HUES48 (cell line): Measurements from ENCODE around the gene ANKRD34B.

Source experiments
- H3K27ac ChIP-seq: one replicate; pipeline ENCODE4 v1.7.0; 2013; ENCODE audit warnings: low read depth, low read length, inconsistent platforms
- H3K27me3 ChIP-seq: 2 replicates; pipeline ENCODE4 v1.6.1; 2013; ENCODE audit warnings: mild to moderate bottlenecking, low read length; ENCODE audit not compliant: control insufficient read depth, insufficient read depth
- H3K36me3 ChIP-seq: 2 replicates; pipeline ENCODE4 v1.6.1; 2013; ENCODE audit warnings: low read length; ENCODE audit not compliant: control insufficient read depth, insufficient read depth
- H3K4me1 ChIP-seq: 2 replicates; pipeline ENCODE4 v1.6.1; 2013; ENCODE audit warnings: mild to moderate bottlenecking, low read length; ENCODE audit not compliant: control insufficient read depth, insufficient read depth
- H3K4me3 ChIP-seq: 2 replicates; pipeline ENCODE4 v1.5.1; 2013; ENCODE audit warnings: mild to moderate bottlenecking, low read depth, low read length
- H3K9ac ChIP-seq: 2 replicates; pipeline ENCODE4 v1.6.1; 2013; ENCODE audit warnings: mild to moderate bottlenecking, low read depth, low read length, moderate library complexity
- H3K9me3 ChIP-seq: 2 replicates; pipeline ENCODE4 v1.6.1; 2013; ENCODE audit warnings: low read length; ENCODE audit not compliant: control insufficient read depth, insufficient read depth

The ANKRD34B gene

GRCh38 chr5:80508844-80509243, 61.2 kb downstream of the ANKRD34B start:
- Histone ChIP-seq H3K36me3 (no peaks in the 10 kb centered on the region), H3K4me1 (no peaks in the 10 kb centered on the region), H3K4me3 (no peak overlapping the region), H3K9ac (no peak overlapping the region), H3K27ac (no peak overlapping the region), H3K27me3 (no peaks in the 10 kb centered on the region), H3K9me3 (no peaks in the 10 kb centered on the region)

DNA sequence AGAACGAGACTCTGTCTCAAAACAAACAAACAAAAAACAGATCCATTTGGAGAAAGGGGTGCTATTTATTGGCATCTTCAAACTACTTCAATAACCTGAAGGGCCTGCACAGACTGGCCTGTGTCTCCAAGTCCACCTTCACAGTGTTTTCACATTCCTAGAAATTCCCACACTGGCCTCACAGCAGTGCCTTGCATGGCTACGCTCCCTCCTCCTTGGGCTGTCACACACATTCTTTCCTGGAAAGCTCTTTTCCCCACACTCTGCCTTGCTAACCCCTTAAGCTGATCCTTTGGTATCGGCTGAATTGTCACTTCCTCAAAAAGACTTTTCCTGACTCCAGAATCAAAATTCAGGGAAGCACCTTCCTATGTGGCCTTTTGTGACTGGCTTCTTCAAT, 62.4 kb downstream of the ANKRD34B start:
- Histone ChIP-seq H3K4me3 (no peak overlapping the region), H3K4me1 (no peaks in the 10 kb centered on the region), H3K36me3 (no peaks in the 10 kb centered on the region)

More for the DNA sequence above, 62.4 kb downstream of the ANKRD34B start:
- Histone ChIP-seq H3K27me3 (no peaks in the 10 kb centered on the region), H3K9me3 (no peaks in the 10 kb centered on the region), H3K9ac (no peak overlapping the region), H3K27ac (no peak overlapping the region)
